Measurements from ENCODE around the gene CD99L2. TPM values are rescaled to one million over a fixed set of nuclear protein-coding genes. Genes with fewer than 3 reads are reported as not detected.
A peak's percentile ranks its signal among the peaks of the same experiment; 100 is the strongest.

CD99L2 gene
- total and polyA plus RNA-seq, 7 donors: 62.7 to 173 (median 118) TPM

GRCh38 chrX:150844016-150844415 is 54.5 kb downstream of the CD99L2 start:
- ATAC-seq (no peak), DNase-seq (no peak)
- WGBS, 3 donors: 72 to 89% (median 88%) methylated on average over 3 of the region's 3 CpGs
- Histone ChIP-seq H3K9me3 (no peaks in the 10 kb centered on the region), H3K36me3 (ENCODE audit: insufficient read depth in 1 of 2, low read depth in 1 of 2) (no peaks in the 10 kb centered on the region), H3K27me3 (ENCODE audit: insufficient read depth in 3 of 3, low read length in 2 of 3) (no peaks in the 10 kb centered on the region), H3K27ac (peak overlapping the region; percentile 81), H3K4me3 (no peak overlapping the region), H3K4me1 (peaks cover 37% of the 10 kb centered on the region)
- TF ChIP-seq CTCF (IDR thresholded peaks at IDR 0.05): no peak
- intact Hi-C loops (cut with DNase I): no loop called here

GRCh38 chrX:150842198-150842685 is 56.2 kb downstream of the CD99L2 start:
- ATAC-seq (peak in 1 of 4 donors; percentile 34), DNase-seq (no peak)
- no peaks in the 10 kb centered on the region for H3K9me3 ChIP-seq
- H3K4me3 ChIP-seq: no peak overlapping the region
- peak overlapping the region; percentile 81 for H3K27ac ChIP-seq
- peaks cover 30% of the 10 kb centered on the region for H3K4me1 ChIP-seq
- intact Hi-C loops (cut with DNase I): no loop called here
- no peaks in the 10 kb centered on the region for H3K27me3 ChIP-seq (ENCODE audit: insufficient read depth in 3 of 3, low read length in 2 of 3)
- H3K36me3 ChIP-seq (ENCODE audit: insufficient read depth in 1 of 2, low read depth in 1 of 2): no peaks in the 10 kb centered on the region
- 39 to 59% (median 46%) methylated on average over 2 of the region's 2 CpGs for WGBS, 3 donors
- no peak for TF ChIP-seq CTCF (IDR thresholded peaks at IDR 0.05)

GRCh38 chrX:150841456-150842197 is 56.8 kb downstream of the CD99L2 start:
- 35 to 51% (median 43%) methylated on average over 6 of the region's 6 CpGs for WGBS, 3 donors
- peak overlapping the region; percentile 81 for H3K27ac ChIP-seq
- no peak overlapping the region for H3K4me3 ChIP-seq
- no peak for DNase-seq
- intact Hi-C loops (cut with DNase I): no loop called here
- no peak for TF ChIP-seq CTCF (IDR thresholded peaks at IDR 0.05)
- H3K36me3 ChIP-seq (ENCODE audit: insufficient read depth in 1 of 2, low read depth in 1 of 2): no peaks in the 10 kb centered on the region
- H3K9me3 ChIP-seq: no peaks in the 10 kb centered on the region
- no peaks in the 10 kb centered on the region for H3K27me3 ChIP-seq (ENCODE audit: insufficient read depth in 3 of 3, low read length in 2 of 3)
- peaks cover 27% of the 10 kb centered on the region for H3K4me1 ChIP-seq
- peak; percentile 78 to 90 (median 87) for ATAC-seq

GRCh38 chrX:150837845-150838244 is 60.6 kb downstream of the CD99L2 start:
- peaks cover 5% of the 10 kb centered on the region for H3K9me3 ChIP-seq
- no peak overlapping the region for H3K4me3 ChIP-seq
- H3K4me1 ChIP-seq: peaks cover 15% of the 10 kb centered on the region
- ATAC-seq (peak in 3 of 4 donors; percentile 35 to 71 (median 37)), DNase-seq (no peak)
- no peaks in the 10 kb centered on the region for H3K36me3 ChIP-seq (ENCODE audit: insufficient read depth in 1 of 2, low read depth in 1 of 2)
- peak overlapping the region; percentile 39 for H3K27ac ChIP-seq
- 75 to 82% (median 80%) methylated on average over 4 of the region's 4 CpGs for WGBS, 3 donors
- no peaks in the 10 kb centered on the region for H3K27me3 ChIP-seq (ENCODE audit: insufficient read depth in 3 of 3, low read length in 2 of 3)
- TF ChIP-seq CTCF (IDR thresholded peaks at IDR 0.05): no peak
- intact Hi-C loops (cut with DNase I): no loop called here
